IMR-90 (cell line): ENCODE results near the gene DNAJB5. TPM values are rescaled to one million over a fixed set of nuclear protein-coding genes. Genes with fewer than 3 reads are reported as not detected.

Source experiments
- ATAC-seq: fragments of 200-7000 bp; cut with Tn5 transposase; 2 replicates; pipeline ENCODE4 v1.9.1; 2020; ENCODE audit warnings: low read depth, mild to moderate bottlenecking, moderate library complexity
- BruUV-seq: library from RNA; stranded (reverse); fragments of 400-500 nt; replicated peaks from 2 replicates; lab custom pipeline; 2021; lab: Mats Ljungman, UMichigan
- CTCF ChIA-PET: fragments of 300-600 bp; formaldehyde crosslinking; extraction: SDS; loops from one replicate; lab custom pipeline; 2021; ENCODE audit warnings: antibody characterized with exemption; lab: Yijun Ruan, JAX
- POLR2A ChIA-PET: fragments of 300-600 bp; sonication (Branson Sonifier 250); formaldehyde crosslinking; loops from one replicate; lab custom pipeline; 2022; ENCODE audit warnings: antibody characterized with exemption; ENCODE audit not compliant: unreplicated experiment; lab: Charles Lee
- DNase-seq: peaks from one replicate; pipeline ENCODE4 v3.0.0; 2013
- H2AFZ ChIP-seq: replicated peaks from 2 replicates; pipeline ENCODE3; 2013; ENCODE audit warnings: low read length, mild to moderate bottlenecking; ENCODE audit not compliant: poor library complexity
- H2AK5ac ChIP-seq: 2 replicates; pipeline ENCODE4 v1.6.1; 2013; ENCODE audit warnings: low read depth, low read length, inconsistent platforms
- H2AK9ac ChIP-seq: replicated peaks from 2 replicates; pipeline ENCODE3; 2013; ENCODE audit warnings: mild to moderate bottlenecking, low read depth, low read length, moderate library complexity; ENCODE audit not compliant: poor library complexity
- H2BK120ac ChIP-seq: 2 replicates; pipeline ENCODE4 v1.6.1; 2013; ENCODE audit warnings: low read depth, low read length, inconsistent platforms
- H2BK15ac ChIP-seq: 3 replicates; pipeline ENCODE4 v1.6.1; 2013; ENCODE audit warnings: low read depth, low read length, inconsistent platforms
- H2BK20ac ChIP-seq: 2 replicates; pipeline ENCODE4 v1.6.1; 2013; ENCODE audit warnings: low read depth, mild to moderate bottlenecking, inconsistent platforms, low read length, moderate library complexity
- H2BK5ac ChIP-seq: 2 replicates; pipeline ENCODE4 v1.6.1; 2013; ENCODE audit warnings: mild to moderate bottlenecking, low read depth, low read length, inconsistent platforms; ENCODE audit not compliant: poor library complexity, severe bottlenecking
- H3K14ac ChIP-seq: replicated peaks from 2 replicates; pipeline ENCODE4 v1.6.1; 2013; ENCODE audit warnings: low read depth, low read length, inconsistent platforms
- H3K18ac ChIP-seq: 2 replicates; pipeline ENCODE4 v1.6.1; 2013; ENCODE audit warnings: low read depth, low read length, control low read depth
- H3K23ac ChIP-seq: 2 replicates; pipeline ENCODE4 v1.6.1; 2013; ENCODE audit warnings: low read depth, low read length, inconsistent platforms
- H3K27ac ChIP-seq: 2 replicates; pipeline ENCODE4 v1.5.1; 2013; ENCODE audit warnings: mild to moderate bottlenecking, control low read depth, low read length; ENCODE audit not compliant: insufficient read depth
- H3K27me3 ChIP-seq: 2 replicates; pipeline ENCODE4 v1.6.1; 2013; ENCODE audit warnings: low read length; ENCODE audit not compliant: control insufficient read depth, insufficient read depth
- H3K36me3 ChIP-seq: 2 replicates; pipeline ENCODE4 v1.6.1; 2013; ENCODE audit warnings: low read length, mixed read lengths; ENCODE audit not compliant: control insufficient read depth, insufficient read depth
- H3K4ac ChIP-seq: 2 replicates; pipeline ENCODE4 v1.6.1; 2013; ENCODE audit warnings: low read depth, low read length, inconsistent platforms
- H3K4me1 ChIP-seq: 2 replicates; pipeline ENCODE4 v1.6.1; 2013; ENCODE audit warnings: low read length, mixed read lengths; ENCODE audit not compliant: control insufficient read depth, insufficient read depth
- H3K4me2 ChIP-seq: 2 replicates; pipeline ENCODE4 v1.6.1; 2013; ENCODE audit warnings: low read depth, mild to moderate bottlenecking, control low read depth, low read length, moderate library complexity
- H3K4me3 ChIP-seq: 2 replicates; pipeline ENCODE4 v1.5.1; 2013; ENCODE audit warnings: low read depth, mild to moderate bottlenecking, control low read depth, low read length, moderate library complexity; ENCODE audit not compliant: insufficient read depth
- H3K56ac ChIP-seq: 2 replicates; pipeline ENCODE4 v1.6.1; 2013; ENCODE audit warnings: low read length, inconsistent platforms; ENCODE audit not compliant: insufficient read depth; ENCODE audit errors: extremely low read depth
- H3K79me1 ChIP-seq, 2 experiments: 2 replicates each; pipeline ENCODE4 v1.6.1; 2013; ENCODE audit warnings: low read length in 2 of 2, inconsistent platforms in 1 of 2, low read depth in 1 of 2
- H3K9ac ChIP-seq: 2 replicates; pipeline ENCODE4 v1.6.1; 2013; ENCODE audit warnings: low read depth, low read length, control low read depth
- H3K9me1 ChIP-seq: 2 replicates; pipeline ENCODE4 v1.6.1; 2013; ENCODE audit warnings: low read length, inconsistent platforms; ENCODE audit not compliant: insufficient read depth
- H3K9me3 ChIP-seq: 2 replicates; pipeline ENCODE4 v1.6.1; 2013; ENCODE audit warnings: low read length; ENCODE audit not compliant: control insufficient read depth, insufficient read depth
- H4K20me1 ChIP-seq: 2 replicates; pipeline ENCODE4 v1.6.1; 2013; ENCODE audit warnings: low read length, inconsistent platforms; ENCODE audit not compliant: insufficient read depth
- H4K5ac ChIP-seq: 2 replicates; pipeline ENCODE4 v1.6.1; 2013; ENCODE audit warnings: mild to moderate bottlenecking, low read depth, low read length, control low read depth
- H4K8ac ChIP-seq, 2 experiments: 2 replicates each; pipeline ENCODE4 v1.6.1; 2013; ENCODE audit warnings: low read depth in 2 of 2, low read length in 2 of 2, control low read depth in 1 of 2, inconsistent platforms in 1 of 2
- H4K91ac ChIP-seq: 2 replicates; pipeline ENCODE4 v1.6.1; 2013; ENCODE audit warnings: low read depth, low read length, inconsistent platforms; ENCODE audit not compliant: insufficient read depth
- BHLHE40 ChIP-seq: fragments of 150-350 bp; IDR thresholded peaks from 2 replicates; pipeline ENCODE4 v1.6.1; 2016; ENCODE audit warnings: mild to moderate bottlenecking, low read depth, low read length
- CEBPB ChIP-seq: IDR thresholded peaks from 2 replicates; pipeline ENCODE4 v1.6.1; 2012; ENCODE audit warnings: low read depth, low read length, improper control_type of control experiment
- CHD1 ChIP-seq: IDR thresholded peaks from 2 replicates; pipeline ENCODE4 v1.6.1; 2012; ENCODE audit warnings: low read depth, low read length, improper control_type of control experiment
- CTCF ChIP-seq: conservative IDR thresholded peaks from 2 replicates; pipeline ENCODE4 v1.5.1; 2012; ENCODE audit warnings: mild to moderate bottlenecking, low read depth, low read length, improper control_type of control experiment
- ELK1 ChIP-seq: fragments of 150-350 bp; IDR thresholded peaks from 2 replicates; pipeline ENCODE4 v1.6.1; 2016; ENCODE audit warnings: low read depth, mild to moderate bottlenecking, low read length, moderate library complexity, borderline replicate concordance
- FOS ChIP-seq: fragments of 150-350 bp; IDR thresholded peaks from 2 replicates; pipeline ENCODE4 v1.6.1; 2016; ENCODE audit warnings: low read depth, low read length
- MAFK ChIP-seq: IDR thresholded peaks from 2 replicates; pipeline ENCODE4 v1.6.1; 2012; ENCODE audit warnings: low read depth, low read length, improper control_type of control experiment
- MAZ ChIP-seq: IDR thresholded peaks from 2 replicates; pipeline ENCODE4 v1.6.1; 2012; ENCODE audit warnings: low read depth, mild to moderate bottlenecking, low read length, improper control_type of control experiment, moderate library complexity, borderline replicate concordance
- NFE2L2 ChIP-seq: fragments of 150-350 bp; IDR thresholded peaks from 2 replicates; pipeline ENCODE4 v1.6.1; 2016; ENCODE audit warnings: low read depth, mild to moderate bottlenecking, low read length
- POLR2A ChIP-seq: IDR thresholded peaks from 2 replicates; pipeline ENCODE4 v1.6.1; 2012; ENCODE audit warnings: mild to moderate bottlenecking, low read depth, low read length
- RAD21 ChIP-seq: IDR thresholded peaks from 2 replicates; pipeline ENCODE4 v1.6.1; 2012; ENCODE audit warnings: low read length, improper control_type of control experiment
- RCOR1 ChIP-seq: IDR thresholded peaks from 2 replicates; pipeline ENCODE4 v1.6.1; 2012; ENCODE audit warnings: mild to moderate bottlenecking, low read length, improper control_type of control experiment; ENCODE audit not compliant: insufficient replicate concordance
- RFX5 ChIP-seq: IDR thresholded peaks from 2 replicates; pipeline ENCODE4 v1.8.0; 2012; ENCODE audit warnings: low read depth, mild to moderate bottlenecking, low read length, moderate library complexity
- SMC3 ChIP-seq: fragments of 150-350 bp; IDR thresholded peaks from 2 replicates; pipeline ENCODE4 v1.6.1; 2016; ENCODE audit warnings: low read depth, mild to moderate bottlenecking, antibody characterized with exemption, low read length, moderate library complexity
- USF2 ChIP-seq: fragments of 150-350 bp; IDR thresholded peaks from 2 replicates; pipeline ENCODE4 v1.6.1; 2017; ENCODE audit warnings: mild to moderate bottlenecking, antibody characterized with exemption, low read length, low read depth
- WGBS, 2 experiments: methylation state at CpG; one replicate each; pipeline versions ENCODE4 v1.1.5 to v1.1.7; 2013; ENCODE audit warnings: missing lambda C conversion rate in 2 of 2; ENCODE audit not compliant: insufficient read length in 1 of 2; ENCODE audit errors: extremely low coverage in 2 of 2; 5-methylcytosine and 5-hydroxymethylcytosine counted together
- dilution Hi-C: fragments of 300-500 bp; cut with HindIII; formaldehyde crosslinking; loops from one replicate; pipeline ENCODE4 v1.14.3; 2018; ENCODE audit warnings: low sequenced_read_pairs; ENCODE audit not compliant: unreplicated experiment
- in situ Hi-C: fragments of 300-500 bp; cut with MboI; formaldehyde crosslinking; loops from 3 replicates; pipeline ENCODE4 v1.14.3; 2019; ENCODE audit warnings: low sequenced_read_pairs, inconsistent platforms, mixed read lengths
- intact Hi-C: fragments of 100-400 bp; cut with micrococcal nuclease; formaldehyde crosslinking; loops from 2 replicates; pipeline ENCODE4 v1.10.0; 2022
- polyA plus RNA-seq, 3 experiments: library from polyadenylated mRNA; depleted of rRNA; stranded (reverse); fragments of >200 nt; gene quantifications; 2 replicates each; pipeline ENCODE4 v1.2.3, GENCODE V29; 2012; ENCODE audit warnings: low replicate concordance in 1 of 3
- total RNA-seq: library from RNA; depleted of rRNA; stranded (reverse); fragments of >200 nt; gene quantifications from 2 replicates; pipeline ENCODE4 v1.2.3, GENCODE V29; 2012

Gene DNAJB5
- total and polyA plus RNA-seq, 2 of the 4 experiments (the other 2 are of a cell fraction) = 11.4 to 14.9 TPM

- DNase-seq = no peak
- Histone ChIP-seq H3K18ac (no peak overlapping the region), H3K4me2 (no peak overlapping the region), H3K14ac (no peak overlapping the region), H3K9me3 (no peaks in the 10 kb centered on the region), H2BK120ac (no peak overlapping the region), H3K4ac (no peak overlapping the region), H3K9ac (no peak overlapping the region), H4K8ac (no peak overlapping the region), H3K9me1 (peaks cover 39% of the 10 kb centered on the region), H2AFZ (no peak overlapping the region), H3K79me1 (peaks cover 6 to 52% of the 10 kb centered on the region in 2 experiments), H2BK20ac (no peak overlapping the region), H4K5ac (no peak overlapping the region), H2AK9ac (no peak overlapping the region), H3K56ac (no peak overlapping the region), H2BK15ac (no peak overlapping the region), H3K23ac (no peak overlapping the region), H3K36me3 (peaks cover 19% of the 10 kb centered on the region), H3K4me1 (peaks cover 38% of the 10 kb centered on the region), H3K27ac (no peak overlapping the region), H2AK5ac (peak overlapping the region; percentile 24; the same call in 1 of the 2 replicates), H3K4me3 (no peak overlapping the region), H4K20me1 (no peaks in the 10 kb centered on the region), H4K91ac (peak overlapping the region; percentile 21; the same call in 1 of the 2 replicates), H2BK5ac (no peak overlapping the region), H3K27me3 (no peaks in the 10 kb centered on the region)
- no TSS peak for BruUV-seq
- no peak for ATAC-seq
- 97% methylated on average over 12 of the region's 26 CpGs; no CpG with 5 or more reads in 1 of the 2 experiments for WGBS, 2 experiments
- intact Hi-C loops = no loop called here
- dilution Hi-C loops = no loop called here
- CTCF ChIA-PET = interaction anchor here (0.6 to 2.6 kb wide), 3 partner anchors 55 to 442 kb away, joined by 3 to 14 read pairs (median 4); no protein-coding TSS in a partner anchor
- in situ Hi-C loops = no loop called here
- POLR2A ChIA-PET = interaction anchor here (0.6 kb wide), 1 partner anchor 84 kb away, joined by 4 read pairs; no protein-coding TSS in a partner anchor
- TF ChIP-seq BHLHE40 (no peak), RAD21 (no peak), POLR2A (no peak), USF2 (no peak), NFE2L2 (no peak), ELK1 (no peak), SMC3 (no peak), CTCF (no peak), MAZ (no peak), RFX5 (no peak), MAFK (no peak), CHD1 (no peak), CEBPB (no peak), FOS (no peak), RCOR1 (no peak)
Observed at GRCh38 chr9:34996181-34996904, 6.8 kb downstream of the DNAJB5 start.
